ENCODE results near the gene MCHR1.

DNA sequence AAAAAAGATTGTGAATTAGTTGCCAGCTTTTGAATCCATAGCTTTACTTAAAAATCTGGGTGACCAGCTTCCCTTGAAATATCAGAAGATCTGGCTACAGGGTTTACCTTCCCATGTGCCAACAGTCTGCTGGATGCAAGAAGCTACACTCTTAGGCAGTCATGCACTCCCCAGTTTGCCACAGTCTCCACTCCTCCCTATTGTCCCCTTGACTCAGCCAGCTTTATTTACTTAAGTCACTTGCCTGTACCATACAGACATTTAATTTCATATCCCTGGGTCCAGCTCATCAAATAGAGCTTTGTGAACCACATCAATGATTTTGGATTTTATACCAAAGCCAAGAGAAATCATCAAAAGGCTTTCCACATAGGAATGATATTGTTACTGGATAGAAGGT lies 12.2 kb downstream of the MCHR1 start:
- TF ChIP-seq, protein P1, sequence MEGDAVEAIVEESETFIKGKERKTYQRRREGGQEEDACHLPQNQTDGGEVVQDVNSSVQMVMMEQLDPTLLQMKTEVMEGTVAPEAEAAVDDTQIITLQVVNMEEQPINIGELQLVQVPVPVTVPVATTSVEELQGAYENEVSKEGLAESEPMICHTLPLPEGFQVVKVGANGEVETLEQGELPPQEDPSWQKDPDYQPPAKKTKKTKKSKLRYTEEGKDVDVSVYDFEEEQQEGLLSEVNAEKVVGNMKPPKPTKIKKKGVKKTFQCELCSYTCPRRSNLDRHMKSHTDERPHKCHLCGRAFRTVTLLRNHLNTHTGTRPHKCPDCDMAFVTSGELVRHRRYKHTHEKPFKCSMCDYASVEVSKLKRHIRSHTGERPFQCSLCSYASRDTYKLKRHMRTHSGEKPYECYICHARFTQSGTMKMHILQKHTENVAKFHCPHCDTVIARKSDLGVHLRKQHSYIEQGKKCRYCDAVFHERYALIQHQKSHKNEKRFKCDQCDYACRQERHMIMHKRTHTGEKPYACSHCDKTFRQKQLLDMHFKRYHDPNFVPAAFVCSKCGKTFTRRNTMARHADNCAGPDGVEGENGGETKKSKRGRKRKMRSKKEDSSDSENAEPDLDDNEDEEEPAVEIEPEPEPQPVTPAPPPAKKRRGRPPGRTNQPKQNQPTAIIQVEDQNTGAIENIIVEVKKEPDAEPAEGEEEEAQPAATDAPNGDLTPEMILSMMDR (IDR thresholded peaks at IDR 0.05), result no peak
- no peak for TF ChIP-seq POLR2A (IDR thresholded peaks at IDR 0.05)
